ENCODE results near the gene TMEM72.
A peak's percentile ranks its signal among the peaks of the same experiment; 100 is the strongest.

Gene TMEM72

DNA sequence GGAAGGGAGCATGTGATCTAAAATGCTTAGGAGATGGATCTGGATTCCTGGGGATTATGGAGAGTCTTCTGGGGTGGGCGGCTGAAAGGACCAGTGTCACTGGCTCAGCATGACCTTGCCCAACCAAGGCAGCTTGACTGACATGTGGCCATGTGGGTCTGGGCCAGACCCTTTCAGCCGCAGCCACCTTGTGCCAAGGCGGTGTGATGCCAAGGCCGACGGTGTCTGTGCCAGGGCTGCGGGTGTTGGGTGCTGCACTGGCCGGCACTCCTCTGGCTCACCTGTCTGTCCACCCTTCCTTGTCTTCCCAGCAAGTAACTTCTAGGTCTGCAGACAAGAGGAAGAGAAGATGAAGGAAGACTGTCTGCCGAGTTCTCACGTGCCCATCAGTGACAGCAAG lies 58.7 kb downstream of the TMEM72 start:
- DNase-seq, result no peak

DNA sequence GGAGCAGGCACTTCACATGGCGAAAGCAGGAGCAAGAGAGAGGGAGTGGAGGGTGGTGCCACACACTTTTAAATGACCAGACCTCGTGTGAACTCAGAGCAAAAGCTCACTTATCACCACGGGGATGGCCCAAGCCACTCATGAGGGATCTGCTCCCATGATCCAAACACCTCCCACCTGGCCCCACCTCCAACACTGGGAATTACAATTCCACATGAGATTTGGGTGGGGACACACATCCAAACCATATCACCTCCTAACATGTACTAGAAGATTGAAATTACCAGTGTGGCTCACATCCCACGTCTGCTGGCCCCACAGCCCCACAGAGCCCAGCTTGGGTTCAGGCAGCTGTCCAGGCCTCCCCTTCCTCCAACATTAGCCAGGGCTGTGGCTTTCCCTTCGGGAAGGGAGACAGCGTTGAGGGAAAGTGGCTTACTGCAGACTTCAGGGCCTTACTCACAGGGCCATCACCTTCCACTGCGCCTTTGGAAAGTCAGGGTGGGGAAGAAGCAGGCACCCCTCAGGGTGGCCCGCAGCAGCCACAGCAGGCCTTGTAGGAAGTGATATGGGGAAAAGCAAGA lies 59.8 kb downstream of the TMEM72 start:
- no peak for DNase-seq

DNA sequence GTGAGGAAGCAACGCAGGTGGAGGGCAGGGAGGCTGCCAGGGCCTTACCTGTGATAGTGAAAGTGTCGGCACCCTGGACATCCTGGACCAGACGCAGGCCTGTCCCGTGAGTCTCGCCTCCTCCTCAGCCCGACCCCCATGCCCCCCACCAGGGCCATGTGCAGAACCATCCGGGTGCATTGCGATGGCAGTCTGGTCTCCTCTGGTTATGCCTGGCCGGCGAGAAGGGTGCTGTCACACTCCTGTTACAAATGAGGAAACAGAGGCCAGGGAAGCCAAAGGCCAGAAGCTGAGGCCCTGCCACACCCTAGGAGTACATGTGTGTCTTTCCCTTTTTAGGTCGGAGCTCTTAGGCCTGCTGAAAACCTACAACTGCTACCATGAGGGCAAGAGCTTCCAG lies 60.3 kb downstream of the TMEM72 start:
- no peak for DNase-seq

DNA sequence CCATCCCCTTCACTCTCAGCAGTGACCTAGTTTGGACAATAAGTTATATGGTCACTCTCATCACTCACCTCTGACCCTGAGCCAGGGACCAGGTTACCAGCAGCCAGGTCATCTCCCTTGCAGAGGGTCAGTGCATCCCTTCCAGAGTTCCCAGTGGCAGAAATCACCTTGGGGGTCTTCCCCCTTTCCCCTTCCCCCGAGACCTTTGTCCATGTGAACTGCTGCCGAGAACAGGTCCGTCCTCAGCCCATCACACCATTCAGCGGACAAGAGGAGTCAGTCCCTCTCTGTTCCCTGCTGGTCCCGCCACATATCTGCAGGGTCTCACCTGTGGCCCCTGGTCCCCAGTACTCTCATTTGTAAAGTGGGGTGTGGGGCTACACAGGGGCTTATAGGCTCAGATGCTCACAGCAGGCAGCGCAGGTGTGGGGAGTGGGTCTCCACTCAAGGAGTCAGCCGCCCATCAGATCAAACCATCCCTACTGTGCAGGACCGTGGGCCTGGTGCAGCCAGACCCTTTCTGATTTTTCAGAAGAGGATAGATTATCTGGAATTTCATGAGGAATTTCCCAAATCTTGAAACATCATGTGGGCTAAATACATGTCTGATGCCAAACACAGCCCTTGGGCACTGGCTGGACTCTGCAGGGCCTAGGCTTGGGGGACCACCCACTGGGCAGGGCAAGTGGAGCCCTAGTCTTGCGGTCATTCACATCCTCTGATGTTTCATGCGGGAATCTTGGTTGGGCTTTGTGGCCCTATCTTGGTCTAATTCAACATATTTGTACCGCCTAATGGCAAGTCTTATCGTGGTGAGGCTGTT lies 61.0 kb downstream of the TMEM72 start:
- no peak for DNase-seq

DNA sequence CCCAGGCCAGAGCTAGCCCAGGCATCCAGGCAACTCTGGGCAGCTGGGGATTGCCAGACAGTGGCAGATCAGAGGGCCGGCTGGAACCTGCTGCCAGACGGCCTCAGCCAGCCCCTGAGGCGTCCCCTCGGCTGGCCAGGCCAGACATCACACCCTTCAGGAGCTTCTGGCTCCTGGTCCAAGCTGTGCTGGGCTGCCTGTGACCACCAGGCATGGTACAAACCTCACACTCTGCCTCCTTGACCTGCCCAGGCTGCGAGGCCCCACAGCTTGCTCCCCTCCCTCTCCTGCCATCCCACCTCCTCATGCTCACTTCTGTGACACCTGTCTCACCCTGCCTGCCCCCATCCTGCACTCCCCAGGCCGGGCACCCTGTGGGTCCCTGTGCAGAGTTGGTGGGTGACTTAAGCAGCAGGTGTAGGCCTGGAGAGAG lies 61.8 kb downstream of the TMEM72 start:
- no peak for DNase-seq

DNA sequence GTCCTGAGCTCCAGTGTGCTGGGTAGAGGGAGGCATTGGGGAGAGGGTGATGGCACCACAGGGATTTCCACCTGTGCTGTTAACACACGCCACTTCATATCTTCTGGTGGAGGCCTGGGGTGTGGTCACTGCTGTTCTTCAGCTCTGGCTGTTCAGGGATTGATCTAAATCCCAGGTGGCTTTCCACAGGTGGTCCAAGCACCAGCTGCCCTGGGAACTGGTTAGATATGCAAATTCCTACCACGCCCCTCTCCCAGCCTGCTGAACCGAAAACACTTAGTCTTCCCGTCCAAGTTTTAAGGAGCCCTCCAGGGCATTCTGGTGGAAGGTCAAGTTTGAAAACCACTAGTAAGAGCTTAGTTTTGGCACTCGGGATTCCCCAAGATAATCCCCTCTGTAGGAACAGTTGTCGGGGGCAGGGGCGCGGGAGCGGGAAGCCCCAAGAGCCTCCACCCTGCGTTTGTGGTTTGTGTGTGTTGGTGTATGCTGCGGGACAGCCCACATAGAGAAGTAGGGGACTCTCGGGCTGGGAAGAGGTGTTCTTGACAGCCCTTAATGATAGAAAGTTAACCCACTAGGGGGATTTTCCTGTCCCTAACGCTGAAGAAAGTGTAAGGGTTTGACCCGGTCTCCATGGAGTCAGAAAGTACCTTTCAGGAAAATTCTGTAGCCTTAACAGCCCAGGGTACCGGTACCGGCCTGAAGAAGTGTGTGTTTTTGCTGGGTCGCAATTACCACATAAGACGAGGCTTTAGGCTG lies 62.4 kb downstream of the TMEM72 start:
- DNase-seq, result no peak

DNA sequence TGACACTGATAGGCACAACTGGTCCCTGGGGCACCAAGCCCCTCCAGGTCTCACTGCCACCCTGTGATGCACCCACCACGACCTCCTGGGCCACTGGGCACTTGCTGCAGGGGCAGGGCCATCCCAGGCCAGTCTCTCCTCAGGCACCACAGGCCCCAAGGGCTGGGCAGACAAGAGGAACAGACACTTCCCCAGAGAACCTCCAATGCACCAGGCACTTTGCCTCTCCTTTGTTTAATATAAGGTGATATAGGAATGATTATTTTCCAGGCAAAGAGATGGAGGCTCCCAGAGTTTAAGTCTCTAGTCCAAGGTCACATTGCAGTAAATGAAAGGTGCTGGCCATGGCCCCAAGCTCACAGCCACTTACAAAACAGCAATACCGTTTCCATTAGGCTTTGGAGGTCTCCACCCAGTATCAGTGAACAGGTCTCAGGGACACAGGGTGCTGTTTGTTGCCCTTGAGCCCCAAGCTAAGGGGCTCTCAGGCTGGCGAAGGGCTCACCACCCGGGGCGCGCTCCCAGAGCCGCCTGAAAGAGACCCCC lies 63.0 kb downstream of the TMEM72 start:
- DNase-seq, result no peak

DNA sequence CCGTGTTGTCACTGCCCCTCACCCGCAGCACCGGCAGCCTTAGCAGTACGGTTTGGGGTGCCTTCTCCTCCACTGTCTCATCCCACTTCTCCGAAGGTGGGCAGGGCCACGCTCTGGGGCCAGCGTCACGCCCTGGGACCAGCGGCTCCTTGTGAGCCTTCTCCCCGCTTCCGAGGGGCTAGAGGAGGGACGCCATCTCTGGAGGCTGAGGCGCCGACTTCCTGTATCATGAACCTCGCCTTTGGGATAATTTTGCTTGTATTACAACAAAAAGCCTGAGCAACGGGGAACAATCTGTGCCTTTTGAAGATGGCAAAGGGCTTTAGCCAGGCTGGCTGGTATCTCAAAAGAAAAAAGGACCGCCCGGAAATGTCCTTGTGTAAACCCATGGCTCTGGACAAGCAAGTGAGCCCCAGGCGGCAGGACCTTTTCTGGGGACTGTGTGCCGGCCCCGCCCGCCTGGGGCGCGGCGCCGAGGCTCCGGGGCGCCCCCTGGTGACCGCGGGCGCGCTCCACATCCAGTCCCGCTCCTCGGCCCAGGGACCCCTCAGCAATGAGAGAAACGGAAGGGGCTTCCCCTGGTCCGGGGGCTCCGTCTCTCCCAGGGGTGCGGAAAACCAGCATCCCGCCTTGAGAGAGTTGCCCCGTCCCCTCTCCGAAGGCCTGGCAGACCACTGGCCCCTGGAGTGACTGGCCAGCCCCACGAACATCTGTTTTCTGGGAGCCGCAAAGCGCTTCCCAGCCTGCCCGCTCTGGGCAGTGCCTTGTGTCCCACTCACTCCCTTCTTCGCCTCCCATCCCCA lies 63.7 kb downstream of the TMEM72 start:
- DNase-seq, result peak; percentile 60

DNA sequence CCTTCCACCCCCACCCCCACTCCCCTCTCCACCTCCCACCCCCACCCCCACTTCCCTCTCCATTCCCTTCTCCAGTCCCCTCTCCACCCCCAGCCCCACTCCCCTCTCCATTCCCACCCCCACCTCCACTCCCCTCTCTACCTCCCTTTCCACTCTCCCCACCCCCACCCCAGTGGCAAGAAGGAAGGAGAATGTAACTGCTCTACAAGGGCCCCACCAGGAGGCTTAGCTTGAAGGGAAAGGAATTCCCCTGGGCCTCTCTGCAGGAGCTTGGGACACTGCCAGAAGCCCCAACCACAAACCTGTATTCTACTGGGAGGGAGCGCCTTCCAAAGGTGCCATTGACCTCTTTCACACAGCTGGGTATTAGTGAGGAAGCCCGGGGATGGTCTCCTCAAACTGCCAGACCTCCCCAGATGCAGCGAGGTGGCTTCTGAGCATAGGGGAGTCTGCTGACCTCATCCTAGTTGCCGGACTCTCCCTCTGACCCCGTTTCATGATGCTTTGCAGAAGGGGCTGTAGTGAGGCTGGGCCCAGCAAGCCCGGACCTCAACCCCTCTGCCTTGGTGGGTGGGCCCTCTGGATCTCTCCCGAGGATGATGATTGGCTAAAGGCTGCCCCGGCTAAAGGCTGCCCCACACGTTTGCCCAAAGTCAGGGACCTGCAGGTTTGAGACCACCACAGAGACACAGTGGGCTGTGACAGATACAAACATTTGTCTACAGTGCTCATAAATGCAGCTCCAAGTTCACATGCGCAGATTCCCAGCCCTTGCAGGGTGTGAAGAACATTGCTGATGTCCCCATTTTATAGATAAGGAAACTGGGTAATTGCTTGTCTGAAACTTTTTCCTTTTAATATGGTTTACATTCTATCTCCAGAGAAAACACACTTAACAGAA lies 64.5 kb downstream of the TMEM72 start:
- no peak for DNase-seq

DNA sequence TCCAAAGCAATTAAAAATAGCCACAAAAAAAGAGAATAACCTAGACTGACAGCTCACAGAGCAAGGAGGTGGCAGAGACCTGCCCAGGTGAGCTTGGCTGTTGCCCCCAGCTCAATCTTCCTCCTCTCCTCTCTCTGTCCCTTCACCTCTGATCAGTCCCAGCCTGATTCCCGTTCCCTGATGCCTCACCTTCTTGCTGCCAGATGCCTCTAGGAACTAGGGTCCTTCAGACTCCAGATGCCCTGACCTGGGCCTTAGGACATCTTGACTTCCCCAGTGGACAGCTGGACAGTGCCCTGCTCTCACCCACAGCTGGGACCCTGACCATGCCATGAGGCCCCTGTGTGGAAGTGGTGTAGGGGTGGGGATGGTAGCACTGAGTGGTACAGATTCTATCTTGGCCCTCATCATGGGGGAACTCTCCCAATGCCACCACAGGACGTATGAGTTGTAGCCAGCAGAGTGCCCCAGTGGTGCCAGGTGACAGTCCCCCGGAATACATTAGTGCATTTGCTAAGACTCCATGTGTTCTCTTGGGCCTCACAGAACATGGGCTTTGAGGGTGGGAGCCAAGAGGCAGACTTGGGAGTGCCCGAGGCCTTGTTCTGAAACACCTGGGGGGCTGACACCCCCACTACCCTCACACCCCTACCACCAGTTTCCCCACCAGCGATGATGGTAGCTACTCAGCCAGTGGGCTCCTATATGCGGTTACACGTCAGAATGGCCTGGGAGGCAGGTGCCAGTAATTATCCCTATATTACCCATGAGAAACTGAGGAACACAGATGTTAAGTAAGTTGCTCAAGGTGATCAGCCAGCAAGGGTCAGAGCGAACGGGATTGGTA lies 65.4 kb downstream of the TMEM72 start:
- no peak for DNase-seq

DNA sequence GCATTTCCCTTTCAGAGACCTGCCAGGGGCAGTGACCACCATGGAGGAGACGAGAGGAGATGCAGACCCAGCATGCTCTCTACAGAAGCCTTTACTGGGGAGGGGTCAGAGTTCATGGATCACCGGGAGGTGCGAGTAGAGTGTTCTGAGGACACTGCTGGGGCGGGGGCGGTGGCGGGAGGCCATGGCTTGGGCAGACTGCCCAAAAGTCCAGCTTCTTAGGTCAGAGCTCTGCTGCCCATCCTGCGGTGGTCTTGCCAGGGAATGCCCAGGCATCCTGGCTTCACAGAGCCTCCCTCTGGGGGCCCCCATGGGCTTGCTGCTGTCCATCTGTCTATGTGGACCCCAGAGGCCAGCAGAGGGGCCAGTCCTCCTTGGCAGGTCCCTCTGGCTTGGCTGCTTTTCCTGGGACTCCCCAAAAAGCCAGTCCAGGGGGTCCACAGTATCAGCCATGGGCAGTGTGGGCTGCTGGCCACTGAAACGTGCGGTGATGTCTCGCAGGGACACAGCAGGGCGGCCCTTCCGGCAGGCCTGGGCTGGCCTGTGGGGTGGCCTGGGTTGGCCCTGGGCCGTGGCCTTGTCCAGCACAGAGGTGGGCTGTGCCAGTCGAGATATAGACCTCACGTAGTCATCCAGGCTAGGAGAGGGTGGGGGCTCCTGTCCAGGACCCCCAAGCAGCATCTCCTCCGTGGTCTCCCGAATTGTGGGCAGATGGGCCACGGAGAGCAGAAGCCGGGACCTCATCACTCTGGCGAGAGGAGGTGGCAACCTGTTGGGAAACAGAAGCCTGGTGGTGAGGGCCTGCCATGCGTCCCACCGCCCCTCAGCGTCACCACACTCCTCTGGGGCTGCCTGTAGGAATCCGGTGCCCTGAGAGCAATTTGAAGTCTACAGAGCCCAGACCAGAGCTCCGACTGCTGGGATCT lies 66.4 kb downstream of the TMEM72 start:
- DNase-seq, result no peak

DNA sequence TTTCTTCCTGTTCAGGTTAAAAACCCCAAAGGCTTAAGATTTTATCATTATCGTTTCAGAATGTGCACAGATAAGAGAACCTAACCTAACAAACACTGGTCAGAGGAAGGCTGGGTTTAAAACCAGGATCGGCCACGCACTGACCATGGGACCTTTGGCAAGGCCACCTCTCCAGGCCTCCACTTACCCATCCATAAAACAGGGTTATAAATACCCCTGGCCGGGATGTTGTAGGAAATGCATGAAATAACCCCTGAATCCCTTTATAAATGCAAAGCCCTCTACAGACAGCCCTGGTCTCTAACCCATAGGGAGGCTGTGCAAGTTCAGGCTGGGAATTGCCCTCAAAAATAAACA lies 67.1 kb downstream of the TMEM72 start:
- no peak for DNase-seq

DNA sequence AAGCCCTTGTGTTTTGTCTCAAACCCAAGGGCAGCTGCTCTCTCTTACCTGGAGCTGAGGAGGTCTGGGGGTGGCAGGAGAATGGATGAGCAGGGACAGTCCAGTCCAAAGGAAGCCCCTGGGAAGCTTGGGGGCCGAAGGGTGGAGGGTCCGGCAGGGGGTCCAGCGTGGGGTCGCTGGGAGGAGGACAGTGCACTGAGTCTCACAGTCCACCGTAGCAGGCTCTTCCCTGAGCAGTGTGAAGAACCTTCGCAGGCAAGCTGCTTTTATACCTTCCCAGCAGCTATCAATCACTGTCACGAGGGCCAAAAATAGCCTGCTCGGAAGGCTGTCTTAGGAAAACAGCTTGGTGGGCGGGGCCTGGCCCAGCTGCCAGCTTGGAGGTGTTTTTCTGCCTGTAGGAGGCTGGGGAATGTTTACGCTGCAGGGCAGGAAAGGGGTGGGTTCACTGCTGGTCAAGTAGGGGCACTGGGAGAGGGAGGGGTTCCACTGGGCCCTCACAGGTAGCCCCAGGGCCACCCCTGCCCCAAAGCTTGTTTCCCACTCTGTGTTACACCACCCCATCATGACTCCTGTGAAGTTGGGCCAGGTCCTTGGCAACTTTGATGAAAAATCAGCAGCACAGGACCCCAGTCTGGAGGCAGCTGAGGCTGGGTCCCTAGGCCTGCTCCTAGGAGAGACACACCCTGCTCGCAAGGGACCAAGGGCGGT lies 67.6 kb downstream of the TMEM72 start, which contains the start of gene DEPP1:
TSS of gene DEPP1 (minus strand) at position 240 of the 711 bp plus-strand sequence. CDS start 779 bp downstream, outside the sequence.
- DNase-seq, result no peak

DNA sequence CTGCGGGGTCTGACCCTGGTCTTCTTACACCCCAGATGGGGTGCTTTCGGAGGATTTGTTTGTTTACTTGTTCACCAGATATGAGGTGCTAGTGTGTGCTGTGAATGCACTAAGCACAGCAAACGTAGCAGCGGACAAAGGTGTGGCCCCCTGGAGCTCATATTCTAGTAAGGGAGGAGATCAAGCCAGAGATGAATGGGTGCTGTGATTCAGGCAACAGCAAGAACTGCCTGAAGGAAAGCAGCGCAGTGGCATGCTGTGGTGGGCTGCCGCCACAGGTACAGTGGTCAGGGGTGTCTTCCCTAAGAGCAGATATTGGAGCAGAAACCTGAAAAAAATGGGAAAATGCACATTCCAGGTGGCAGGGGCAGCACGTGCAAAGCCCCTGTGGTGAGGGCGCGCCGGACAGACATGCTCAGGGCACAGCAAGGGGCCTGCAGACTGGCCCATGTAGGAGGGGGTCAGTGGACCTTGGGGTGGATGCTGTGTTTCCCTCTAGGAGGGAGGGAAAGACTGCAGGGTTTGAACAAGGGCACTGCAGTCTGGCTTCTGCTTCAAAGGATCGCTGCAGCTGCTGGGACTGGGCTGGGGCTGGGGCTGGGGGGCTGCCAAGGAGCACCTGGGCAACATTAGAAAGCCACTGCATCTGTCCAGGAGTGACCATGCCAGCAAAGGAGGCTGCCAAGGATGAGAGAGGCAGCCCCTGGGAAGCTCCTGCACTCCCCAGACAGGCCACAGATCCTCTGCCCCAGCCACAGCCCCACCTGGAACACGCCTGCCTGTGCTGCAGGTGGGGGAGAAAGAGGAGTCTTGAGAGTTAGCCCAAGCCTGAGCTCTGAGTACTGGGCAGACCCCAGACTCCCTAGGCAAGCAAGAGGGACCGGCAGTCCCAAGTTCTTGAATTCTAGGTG lies 68.4 kb downstream of the TMEM72 start:
- DNase-seq, result no peak

DNA sequence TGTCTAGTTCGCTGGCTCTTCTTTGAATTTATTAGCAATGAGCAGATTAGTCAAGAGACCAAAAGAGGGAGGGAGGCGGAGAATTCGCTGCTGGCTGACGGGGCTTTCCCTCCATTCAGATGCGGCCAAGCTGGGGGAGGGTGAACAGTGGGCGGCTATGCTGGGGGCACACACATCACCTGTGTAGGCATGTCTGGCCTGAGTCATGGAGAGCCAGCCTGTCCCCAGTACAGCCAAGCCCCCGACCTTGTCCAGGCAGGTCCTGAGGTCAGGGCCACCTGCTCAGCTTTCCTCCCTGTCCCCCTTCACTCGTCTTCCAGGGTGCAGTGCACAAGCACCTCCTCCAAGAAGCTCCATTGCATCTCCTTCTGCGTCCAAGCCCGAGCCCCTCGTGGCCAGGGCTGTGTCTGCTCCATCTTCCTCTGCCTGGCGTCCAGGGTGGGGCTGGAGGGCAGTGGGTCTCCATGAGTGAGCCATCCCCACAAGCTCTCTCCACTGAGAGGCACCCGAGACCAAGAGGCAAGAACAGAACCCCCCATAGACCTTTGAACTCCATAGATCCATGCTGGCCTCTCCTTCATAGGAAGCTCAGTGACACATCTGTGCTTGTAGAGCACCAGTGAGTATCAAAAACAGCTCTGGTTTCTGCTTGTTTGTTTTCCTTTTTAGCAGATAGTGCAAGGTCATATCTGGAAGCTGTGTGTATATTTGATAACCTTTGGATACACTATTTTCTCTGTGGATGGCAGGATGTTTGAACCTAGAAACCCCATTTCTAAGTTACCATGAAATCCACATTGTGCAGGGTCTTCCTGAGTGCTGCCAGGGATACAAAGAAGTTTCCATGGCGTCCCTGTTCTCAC lies 69.4 kb downstream of the TMEM72 start:
- no peak for DNase-seq

All from stimulated activated CD4-positive, alpha-beta T cell treated with anti-CD3 and anti-CD28 coated beads, Interleukin-12 subunit alpha, Interleukin-12 subunit beta, amount 100 ng/mL, for 4 hours (primary cell).